ENCODE data around the gene SLC5A10.
"Not testable (repeated sequence)": the region's sequence is repeated elsewhere in the genome, so short reads cannot be mapped to it uniquely, and the experiment has no call there.

SLC5A10 gene

DNA sequence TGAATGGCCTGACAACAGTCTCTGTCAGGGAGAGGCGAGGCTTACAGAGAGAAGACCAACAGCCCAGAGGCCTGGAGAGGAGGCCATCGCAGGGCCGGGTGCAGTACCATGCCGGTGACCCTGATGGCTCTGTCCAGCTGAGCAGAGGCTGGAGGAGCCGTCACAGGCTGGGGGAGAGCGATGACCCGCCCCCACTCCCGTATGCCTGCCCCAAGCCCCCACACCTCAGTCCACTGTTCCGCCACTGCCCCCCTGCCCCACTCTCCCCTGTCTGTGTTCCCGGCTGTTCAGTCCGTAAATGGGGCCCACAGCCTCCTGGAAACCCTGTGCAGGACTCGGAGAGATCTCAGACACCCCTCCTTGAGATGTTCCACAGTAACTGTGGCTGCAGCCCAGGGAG is 65.4 kb downstream of the SLC5A10 start:
- no peak for DNase-seq (ENCODE audit: low spot score)

DNA sequence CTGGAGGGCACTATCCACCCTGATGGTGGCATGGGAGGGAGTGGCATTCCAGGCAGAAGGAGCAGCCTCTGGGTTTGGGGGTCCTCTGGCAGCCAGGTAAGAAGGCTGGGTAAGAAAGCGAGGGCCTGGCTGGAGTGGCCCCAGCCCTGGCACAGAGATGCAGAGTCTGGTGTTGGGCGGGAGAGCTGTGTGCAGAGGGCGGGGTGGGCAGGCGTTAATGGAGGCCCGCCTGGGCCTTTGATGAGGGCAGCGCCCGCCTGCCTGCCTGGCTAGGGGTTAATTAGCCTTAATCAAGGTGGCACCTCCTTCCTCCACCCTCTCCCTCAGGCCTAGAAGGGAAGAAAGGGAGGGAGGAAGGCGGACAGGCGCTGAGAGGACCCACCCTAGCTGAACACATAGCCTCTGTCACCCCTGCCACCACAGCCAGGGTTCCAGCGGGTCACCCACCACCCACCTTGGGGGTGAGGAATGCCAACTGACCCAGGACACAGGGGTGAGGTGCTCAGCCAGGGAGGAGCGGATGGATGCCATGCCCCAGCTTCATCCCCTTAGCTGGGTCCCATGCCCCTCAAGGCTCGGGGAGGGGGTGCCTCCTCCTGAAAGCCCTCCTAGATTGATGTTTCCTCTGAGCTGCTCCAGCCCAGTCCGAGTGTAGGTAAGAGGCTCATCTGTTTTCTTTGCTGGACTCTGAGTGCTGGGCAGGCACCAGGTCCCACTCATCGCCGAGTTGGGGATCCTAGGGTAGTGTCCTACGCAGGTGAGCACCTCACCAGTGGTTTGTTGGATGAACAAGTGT is 66.0 kb downstream of the SLC5A10 start:
- no peak for DNase-seq (ENCODE audit: low spot score)

DNA sequence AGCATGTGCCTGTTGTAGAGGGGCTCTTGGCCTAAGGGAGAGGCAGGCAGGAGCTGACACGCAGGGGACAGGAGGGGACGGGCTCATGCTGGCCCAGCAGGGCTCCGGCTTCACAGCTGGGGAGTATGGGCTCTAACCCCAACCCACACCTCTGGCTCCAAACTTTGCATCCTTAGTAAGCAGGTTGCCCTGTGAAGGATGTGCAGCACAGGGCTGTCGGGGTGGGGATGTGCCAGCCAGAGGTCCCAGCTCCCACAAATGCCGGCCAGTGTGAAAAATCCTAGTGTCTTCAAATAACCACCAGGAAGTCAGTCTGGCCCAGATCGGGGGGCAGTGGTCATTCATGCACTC is 66.6 kb downstream of the SLC5A10 start:
- no peak for DNase-seq (ENCODE audit: low spot score)

DNA sequence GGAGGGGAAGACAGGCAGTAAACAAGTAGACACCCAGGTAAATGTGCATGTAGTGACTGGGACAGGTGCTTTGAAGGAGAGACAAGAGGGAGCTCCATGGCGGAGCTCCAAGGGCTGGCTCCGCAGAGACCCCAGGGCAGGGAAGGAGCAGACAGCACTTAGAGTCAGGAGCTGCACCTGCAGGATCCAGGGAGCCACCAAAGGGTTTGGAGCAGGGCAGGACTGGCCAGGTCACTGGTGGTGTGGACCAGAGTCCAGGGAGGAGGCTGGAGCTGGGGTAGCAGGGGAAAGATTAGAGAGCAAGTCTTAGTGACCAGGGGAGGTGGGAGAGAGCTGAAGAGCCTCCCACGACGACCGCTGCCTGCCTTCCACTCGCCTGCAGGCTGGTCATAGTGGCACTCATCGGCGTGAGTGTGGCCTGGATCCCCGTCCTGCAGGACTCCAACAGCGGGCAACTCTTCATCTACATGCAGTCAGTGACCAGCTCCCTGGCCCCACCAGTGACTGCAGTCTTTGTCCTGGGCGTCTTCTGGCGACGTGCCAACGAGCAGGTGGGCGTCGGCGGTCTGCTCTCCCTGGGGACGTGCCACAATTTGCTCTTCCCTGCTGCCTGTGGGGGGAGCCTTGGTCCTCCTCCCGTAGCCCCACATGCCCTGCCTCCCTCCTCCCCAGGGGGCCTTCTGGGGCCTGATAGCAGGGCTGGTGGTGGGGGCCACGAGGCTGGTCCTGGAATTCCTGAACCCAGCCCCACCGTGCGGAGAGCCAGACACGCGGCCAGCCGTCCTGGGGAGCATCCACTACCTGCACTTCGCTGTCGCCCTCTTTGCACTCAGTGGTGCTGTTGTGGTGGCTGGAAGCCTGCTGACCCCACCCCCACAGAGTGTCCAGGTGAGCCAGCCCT is 67.3 kb downstream of the SLC5A10 start:
- peak; percentile 47 for DNase-seq (ENCODE audit: low spot score)

DNA sequence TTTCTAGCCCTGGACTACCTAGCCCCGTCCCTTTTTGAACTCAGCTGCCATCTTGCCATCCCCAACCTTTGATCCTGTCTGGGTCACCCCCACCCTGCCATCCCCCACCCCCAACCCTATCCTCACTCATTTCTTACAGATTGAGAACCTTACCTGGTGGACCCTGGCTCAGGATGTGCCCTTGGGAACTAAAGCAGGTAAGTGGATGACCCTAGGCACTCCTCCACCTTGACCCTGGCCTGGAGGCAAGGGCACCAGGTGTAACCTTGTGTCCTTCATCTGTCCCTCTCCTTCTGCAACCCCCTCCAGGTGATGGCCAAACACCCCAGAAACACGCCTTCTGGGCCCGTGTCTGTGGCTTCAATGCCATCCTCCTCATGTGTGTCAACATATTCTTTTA is 68.1 kb downstream of the SLC5A10 start:
- DNase-seq (ENCODE audit: low spot score), result no peak

DNA sequence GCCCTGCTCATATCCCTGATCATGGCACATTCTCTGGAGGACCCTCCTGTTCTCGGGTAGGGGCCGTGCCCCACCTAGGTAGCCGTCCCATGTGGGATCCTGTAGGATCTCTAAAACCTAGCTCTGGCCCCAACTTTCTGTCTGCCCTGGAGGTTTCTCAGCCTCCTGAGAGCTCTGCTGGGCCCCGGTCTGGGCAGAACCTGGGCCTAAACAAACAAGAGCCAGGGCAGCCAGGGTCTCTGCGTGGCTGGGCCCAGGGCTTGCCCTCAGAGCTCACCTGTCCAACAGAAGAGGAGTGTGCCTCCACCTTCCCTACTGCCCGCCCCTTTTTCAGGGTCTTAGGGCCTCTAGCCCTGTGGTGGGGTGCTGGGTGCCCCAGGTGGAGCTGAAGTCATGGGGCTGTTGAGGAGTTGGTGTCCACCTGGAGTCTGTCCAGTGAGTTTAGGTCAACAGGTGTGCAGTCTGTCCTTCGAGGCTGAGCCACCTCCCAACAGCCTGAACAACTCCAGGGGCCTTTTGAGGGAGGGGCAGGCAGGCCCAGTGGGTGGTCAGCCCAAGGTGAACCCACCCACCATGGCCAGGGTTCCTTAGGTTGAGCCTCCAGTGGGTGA is 69.2 kb downstream of the SLC5A10 start:
- DNase-seq (ENCODE audit: low spot score), result not testable (repeated sequence)

DNA sequence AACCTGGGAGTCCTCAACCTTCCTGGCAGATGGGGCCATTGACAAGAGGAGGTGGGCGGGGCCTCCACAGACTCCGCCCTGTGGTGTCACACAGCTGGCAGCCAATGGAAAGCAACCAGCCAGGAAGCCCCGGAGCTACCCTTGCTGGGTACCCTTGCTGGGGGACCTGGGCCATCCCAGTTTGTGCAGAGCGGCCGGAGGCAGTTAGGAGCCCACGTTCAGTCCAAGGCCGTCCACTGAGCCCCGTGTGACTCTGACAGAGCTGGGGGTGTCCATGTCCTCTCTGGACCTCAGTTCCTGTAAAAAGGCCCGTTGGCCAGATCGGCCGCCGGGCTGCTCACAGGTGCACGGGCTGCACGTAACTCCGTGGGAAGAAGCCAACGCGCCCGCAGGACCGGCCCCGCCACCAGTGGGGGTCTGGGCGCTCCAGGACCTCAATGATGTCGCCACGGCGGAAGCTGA is 69.7 kb downstream of the SLC5A10 start:
- no peak for DNase-seq (ENCODE audit: low spot score)

DNA sequence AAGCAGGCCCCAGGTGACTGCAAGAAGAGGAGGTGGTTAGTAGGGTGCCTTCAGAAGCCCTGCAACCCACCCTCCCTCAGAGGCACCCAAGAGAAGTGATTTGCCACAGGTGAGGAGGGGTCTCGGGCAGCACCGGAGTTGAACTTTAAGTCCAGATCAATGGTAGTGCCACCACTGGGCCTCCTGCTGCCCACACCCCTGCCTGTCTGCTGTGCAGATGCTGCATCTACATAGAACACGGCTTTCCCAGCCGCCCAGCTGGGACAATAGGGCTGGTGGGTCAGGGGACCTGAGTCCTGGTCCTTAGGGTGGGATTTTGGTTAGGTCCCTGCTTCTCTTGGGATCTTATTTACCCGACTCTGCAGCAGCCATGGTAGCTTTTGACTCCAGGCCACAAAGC is 70.2 kb downstream of the SLC5A10 start:
- DNase-seq (ENCODE audit: low spot score), result no peak

DNA sequence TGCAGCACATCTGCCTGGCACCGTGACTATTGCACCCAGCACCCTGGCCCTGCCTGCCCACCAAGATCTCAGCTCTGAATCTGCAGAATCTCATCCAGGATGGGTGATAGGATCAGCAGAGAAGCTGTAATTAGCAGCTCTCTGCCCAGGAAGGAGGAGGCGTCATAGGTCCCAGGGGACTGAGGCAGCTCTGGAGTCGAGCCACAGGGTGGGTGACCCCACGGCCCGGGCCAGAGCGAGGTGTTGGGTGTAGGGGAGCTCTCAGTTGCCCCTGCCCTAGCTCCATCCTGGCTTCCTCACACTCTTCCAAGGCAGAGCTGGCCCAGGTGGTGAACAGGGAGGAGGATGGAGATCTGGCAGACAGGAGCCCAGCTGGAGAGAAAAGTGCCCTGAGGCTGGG is 70.8 kb downstream of the SLC5A10 start:
- peak; percentile 32 for DNase-seq (ENCODE audit: low spot score)

DNA sequence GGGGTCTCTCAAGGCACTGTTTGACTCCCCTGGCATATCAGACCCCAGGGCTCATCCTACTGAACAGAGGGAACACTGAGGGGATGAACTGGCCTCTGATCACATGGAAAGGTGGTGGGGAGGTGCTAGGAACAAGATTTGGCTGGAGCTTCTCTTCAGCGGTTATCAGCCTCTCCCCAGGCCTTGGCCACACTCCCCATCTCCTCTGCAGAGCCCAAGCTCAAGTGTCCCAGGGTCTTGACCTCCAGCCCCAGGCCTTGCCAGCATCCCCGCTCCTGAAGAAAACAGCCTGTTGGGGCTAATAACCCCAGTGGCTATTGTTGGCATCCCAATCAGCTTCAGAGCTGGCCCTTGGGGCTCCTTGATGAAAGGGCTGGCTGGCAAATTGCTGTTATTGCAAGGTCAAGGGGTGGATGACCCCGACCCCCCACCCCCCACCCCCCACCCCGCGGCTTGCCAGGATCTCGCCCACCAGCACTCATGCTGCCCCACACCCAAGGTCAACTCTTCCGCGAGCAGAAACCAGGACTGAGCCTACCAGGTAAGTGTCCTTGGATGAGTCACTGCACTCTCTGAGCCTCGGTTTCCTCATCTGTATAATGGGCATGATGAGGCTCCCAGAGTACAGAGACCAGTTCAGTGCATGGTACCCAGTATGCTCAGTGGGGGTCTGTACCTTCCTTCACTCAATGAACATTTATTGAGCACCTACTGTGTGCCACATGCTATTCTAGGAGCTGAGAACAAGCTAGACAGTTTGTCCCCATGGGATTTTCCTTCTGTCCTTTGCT is 71.4 kb downstream of the SLC5A10 start:
- DNase-seq (ENCODE audit: low spot score), result no peak

DNA sequence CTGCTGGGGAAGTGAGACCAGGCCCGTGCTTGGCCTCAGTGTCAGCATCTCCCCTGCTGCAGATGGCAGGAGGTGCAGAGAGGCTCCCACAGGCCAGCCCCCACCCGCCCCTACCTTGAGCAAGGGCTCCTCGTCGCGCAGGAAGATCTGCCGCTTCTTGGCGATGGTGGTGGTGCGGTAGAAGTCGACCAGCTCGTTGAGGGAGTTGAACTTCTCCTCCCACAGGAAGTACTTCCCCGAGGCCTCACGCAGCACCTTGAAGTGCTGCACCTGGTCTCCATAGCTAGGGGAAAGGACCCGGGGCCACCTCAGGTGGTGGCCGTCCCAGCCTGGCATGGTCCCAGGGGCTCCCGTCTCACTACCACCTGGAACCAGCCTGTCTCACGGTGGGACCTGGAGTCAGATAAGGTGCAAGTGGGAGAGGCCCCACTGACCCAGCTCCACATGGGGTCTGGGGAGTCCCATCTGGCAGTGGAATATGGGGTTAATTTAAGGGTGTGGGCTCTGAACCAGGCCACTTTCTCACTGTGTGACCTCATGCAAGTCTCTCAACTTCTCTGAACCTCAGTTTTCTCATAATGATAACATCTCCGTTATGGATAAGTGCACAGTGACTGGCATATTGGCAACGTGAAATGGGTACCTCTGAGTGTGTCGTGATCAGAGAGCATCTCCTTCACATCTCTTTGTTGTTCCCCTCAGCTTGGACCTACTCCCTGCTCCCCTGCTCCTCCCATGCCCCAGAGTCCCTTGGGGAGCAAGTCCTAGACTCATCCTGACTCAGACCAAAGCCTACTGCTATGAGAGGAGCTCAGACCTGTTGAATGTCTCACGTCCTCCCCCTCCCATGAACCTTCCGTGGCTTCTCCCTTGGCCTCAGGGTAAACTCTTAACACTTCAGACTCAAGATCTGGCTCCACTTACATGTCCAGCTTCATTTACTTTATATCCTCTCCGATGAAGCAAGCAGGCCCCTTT is 72.4 kb downstream of the SLC5A10 start:
- DNase-seq (ENCODE audit: low spot score), result no peak

DNA sequence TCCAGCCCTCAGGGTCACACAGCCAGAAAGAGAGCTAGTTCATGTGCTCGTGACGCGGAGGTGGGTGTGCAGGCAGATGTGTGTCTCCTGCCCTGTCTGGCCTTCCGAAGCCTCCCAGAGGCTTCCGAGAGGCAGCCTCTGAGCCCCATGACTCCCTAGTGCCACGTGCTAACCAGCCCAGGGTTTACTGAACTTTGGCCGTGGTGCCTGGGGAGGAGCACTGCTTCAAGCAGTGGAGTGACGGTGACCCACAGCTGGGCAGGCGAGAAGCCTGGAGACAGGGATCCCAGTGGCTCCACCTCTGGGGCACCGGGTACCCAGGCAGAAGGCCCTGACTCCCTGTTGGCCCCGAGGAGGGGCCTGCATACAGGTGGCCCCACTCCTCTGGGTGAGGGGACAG is 76.7 kb downstream of the SLC5A10 start:
- DNase-seq (ENCODE audit: low spot score), result not testable (repeated sequence)

DNA sequence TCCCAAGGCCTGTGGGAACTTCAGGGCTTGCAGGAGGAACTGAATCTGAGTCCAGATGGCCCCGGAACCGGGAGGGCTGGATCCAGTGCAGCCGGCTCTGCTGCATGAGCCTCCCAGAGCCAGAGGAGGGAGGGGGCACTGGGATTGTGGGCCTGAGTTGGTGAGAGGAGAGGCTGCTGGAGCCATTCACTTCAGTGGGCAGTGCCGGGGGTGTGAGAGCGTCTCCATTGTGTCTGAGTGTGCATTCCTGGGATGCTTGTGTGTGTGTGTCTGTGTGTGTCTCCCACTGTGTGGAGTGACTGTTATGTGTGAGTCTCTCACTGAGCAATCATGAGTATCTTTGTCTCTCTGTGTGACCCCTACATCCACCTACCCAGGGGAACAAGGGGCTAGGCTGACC is 77.8 kb downstream of the SLC5A10 start:
- not testable (repeated sequence) for DNase-seq (ENCODE audit: low spot score)

DNA sequence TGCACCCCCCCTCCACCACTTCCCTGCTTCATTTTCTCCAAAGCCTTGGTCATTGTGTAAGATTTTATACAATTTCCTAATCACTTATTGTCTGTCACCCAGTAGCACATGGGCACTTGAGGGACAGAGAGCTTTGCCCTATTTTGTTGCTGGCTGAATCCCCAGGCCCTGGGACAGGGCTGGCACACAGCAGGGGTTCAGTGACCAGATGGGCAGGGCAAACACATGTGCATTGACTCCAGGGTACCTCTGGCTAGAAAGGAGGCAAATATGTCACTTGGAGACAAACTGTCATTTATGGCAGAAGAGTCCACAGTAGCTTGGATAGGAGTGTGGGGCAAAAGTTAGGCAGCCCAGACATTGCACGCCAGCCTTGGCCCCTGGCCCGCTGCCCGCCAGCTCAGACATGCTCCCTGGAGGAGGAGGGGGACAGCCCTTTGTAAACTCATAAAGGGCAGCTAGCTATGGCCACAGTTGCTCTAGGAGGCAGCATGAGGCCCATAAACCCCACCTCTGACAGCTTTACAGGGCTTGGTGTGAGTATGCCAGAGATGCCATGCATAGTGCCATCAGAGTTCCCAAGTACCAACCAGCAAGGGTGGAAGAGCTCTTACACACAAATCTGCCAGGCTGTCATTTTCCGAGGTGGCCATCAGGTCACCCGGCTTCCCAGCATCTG is 78.9 kb downstream of the SLC5A10 start:
- not testable (repeated sequence) for DNase-seq (ENCODE audit: low spot score)

DNA sequence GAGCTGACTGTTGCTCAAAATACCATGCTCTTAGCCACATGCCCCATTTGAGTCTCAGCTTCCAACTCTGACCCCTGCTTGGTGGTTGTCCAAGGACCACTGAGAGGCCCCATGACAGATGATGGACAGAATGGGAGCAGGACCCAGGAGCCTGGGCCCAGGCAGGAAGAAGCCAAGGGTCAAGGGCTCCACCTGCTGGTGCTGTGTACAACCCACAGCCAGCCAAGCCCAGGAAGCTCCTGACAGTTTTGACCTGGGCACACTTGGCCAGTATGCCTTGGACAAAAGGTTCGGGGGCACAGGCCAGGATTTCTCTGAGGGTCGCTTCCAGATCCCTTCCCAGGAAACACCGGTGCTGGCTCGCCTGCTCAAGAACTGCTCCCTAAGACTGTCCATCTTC is 79.8 kb downstream of the SLC5A10 start:
- DNase-seq (ENCODE audit: low spot score), result not testable (repeated sequence)

DNA sequence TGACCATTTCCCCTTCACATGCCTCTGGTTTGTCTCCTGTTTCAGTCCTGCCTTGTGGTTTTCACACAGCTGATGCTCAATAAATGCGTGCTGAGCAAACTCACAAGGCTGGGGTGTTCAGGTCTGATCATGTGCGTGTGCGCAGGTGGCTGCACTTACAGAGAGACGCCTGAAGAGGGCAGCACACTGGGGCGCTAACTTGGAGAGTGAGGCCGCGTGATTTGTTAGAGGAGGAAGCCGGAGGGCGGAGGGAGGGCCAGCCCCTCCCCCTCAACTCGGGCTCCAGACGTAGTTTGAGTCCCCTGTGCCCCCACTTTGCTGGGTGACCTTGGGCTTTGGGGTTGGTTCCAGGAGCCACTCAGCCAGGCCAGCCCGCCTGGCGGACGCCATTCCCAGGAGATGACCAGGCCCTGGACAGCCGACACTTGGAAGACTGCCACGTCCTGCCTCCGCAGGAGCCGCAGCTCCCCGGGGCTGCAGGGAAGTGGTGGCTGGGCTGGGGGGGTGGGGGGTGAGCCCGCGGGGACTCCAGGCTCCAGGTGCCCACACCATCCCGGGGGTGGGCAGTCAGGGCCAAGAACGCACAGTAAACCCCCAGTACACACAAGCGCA is 80.5 kb downstream of the SLC5A10 start:
- not testable (repeated sequence) for DNase-seq (ENCODE audit: low spot score)

DNA sequence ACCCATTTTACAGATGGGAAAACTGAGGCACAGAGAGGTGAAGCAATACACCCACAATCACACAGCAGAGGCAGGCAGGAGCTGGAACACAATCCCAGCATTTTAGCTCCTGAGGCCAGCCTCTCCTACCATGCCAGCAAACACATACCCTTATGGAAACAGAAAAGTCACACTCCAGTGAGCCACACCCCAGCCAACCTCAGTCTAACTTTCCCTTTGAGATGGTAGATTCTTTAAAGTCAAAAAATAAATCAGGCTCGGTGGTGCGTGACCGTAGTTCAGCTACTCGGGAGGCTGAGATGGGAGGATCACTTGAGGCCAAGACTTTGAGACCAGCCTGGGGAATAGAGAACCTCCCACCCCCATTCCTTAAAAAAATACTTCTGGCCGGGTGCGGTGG is 84.2 kb downstream of the SLC5A10 start:
- not testable (repeated sequence) for DNase-seq (ENCODE audit: low spot score)

DNA sequence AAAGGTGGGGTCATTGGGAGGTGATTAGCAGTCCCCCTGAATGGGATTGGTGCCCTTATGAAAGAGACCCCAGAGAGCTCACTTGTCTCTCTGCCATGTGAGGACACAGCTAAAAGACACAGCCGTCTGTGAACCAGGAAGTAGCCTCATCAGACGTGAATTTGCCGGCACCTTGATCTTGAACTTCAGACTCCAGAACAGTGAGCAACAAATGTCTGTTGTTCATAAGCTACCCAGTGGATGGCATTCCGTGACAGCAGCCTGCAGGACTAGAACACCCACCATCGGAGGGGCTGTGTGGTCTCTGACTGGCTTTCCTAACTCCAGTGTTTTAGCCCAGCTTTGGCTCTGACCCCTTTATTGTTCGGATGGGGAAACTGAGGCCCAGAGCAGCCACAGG is 85.6 kb downstream of the SLC5A10 start:
- DNase-seq (ENCODE audit: low spot score), result not testable (repeated sequence)

DNA sequence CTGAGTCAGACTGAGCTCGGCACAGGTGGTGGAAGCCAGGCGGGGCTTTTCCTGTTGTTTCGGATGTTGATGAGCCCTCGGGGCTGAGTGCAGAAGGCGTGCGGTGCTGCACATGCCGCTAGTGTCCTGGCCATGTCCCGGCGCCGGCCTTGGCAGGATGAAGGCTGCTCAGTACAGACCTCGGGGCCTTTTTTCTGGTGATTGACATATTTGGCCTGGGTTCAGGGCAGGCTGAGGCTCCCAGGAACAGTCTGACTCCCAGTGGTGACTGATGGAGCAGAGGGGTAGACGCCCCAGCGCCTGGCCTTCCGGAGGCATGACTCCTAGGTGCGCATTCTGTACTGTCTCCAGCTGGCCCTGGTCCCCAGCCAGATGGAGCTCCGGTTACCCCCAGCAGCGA is 86.0 kb downstream of the SLC5A10 start:
- not testable (repeated sequence) for DNase-seq (ENCODE audit: low spot score)

All from SK-N-DZ (cell line).